GM19238 (cell line): Measurements from ENCODE around the gene AP1M1.

Experiments used
- DNase-seq: peaks from one replicate; pipeline ENCODE4 v3.0.0; 2011; ENCODE audit warnings: low spot score; ENCODE audit not compliant: insufficient read length

The AP1M1 gene

DNA sequence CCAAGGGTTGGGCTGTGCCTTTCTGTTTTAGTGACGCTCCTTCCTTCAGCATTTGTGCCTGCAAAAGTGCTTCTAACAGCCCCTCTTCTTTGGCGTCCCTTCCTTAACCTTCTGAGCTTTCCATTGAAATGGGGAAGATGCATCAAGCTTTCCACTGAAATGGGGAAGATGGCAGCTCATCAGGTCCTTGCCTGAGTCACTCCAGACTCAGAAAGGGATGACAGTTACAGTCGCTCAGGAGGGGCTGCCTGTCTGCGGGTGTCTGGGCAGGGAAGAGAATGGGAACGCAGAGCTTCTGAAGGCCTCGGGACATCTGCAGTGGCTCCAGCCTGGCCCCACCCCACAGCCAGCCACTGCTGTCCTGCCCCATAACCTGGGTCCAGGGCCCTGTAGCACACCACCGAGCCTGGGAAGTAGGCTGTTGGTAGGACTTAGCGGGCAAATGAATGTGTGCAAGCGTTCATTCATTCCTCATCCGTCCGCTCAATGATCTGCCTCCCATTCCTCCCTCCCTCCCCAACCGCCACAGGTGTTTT lies 9.8 kb downstream of the AP1M1 start:
- no peak for DNase-seq

DNA sequence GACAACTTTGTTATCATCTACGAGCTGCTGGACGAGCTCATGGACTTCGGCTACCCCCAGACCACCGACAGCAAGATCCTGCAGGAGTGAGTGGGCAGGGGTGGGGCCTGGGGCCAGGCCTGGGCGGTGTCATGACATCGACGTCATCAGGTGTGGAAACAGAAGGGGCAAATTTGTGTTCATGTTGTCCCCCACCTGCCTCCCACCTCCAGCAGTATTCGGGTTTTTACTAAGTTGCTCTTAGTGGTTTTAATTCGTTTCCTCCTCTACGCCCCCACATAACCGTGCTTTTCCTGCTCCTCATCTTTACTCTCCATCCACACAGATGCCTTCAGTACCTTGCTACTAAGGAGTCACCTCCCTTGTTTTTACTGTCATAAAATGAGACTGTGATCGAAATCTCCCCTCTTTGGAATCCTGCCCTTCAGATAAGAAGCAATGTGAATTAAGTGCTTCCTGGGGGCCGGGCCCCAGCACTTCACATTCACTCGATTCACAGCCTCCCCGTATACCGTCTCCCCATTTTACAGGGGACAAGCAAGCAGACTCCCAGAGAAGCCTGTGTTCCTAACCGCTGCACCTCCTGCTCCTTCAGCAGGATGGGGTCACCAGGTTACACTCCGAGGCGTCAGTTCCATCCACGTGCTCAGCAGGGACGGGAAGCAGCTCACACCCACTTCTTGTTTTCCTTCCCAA lies 10.5 kb downstream of the AP1M1 start:
- DNase-seq, result no peak

DNA sequence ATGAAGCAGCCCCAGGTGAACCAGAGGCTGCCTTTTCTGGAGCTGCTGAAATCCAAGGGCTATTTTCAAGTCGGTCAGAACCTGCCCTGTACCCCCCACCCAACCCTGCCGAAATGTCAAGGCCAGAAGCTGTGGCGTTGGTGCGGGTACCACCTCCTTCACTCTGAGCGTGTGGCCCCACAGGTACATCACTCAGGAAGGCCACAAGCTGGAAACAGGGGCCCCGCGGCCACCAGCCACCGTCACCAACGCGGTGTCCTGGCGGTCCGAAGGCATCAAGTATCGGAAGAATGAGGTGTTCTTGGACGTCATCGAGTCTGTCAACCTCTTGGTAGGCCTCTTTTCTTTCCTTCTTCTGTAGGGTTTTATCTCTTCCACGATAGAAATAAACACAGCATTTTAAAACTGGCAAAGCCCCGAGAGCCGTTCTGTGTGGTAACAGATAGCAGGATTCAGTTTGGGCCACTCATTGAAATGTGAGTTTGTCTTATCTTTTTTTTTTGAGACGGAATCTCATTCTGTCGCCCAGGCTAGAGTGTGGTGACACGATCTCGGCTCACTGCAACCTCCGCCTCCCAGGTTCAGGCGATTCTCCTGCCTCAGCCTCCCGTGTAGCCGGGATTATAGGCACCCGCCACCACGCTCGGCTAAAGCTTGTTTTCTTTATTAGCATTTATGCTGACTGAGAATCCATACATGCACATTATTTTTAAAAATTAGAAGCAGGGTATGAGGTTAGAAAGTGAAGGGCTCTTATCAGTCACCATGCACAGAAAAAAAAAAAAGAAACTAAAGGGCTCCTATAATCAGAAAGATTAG lies 11.3 kb downstream of the AP1M1 start:
- DNase-seq, result no peak

DNA sequence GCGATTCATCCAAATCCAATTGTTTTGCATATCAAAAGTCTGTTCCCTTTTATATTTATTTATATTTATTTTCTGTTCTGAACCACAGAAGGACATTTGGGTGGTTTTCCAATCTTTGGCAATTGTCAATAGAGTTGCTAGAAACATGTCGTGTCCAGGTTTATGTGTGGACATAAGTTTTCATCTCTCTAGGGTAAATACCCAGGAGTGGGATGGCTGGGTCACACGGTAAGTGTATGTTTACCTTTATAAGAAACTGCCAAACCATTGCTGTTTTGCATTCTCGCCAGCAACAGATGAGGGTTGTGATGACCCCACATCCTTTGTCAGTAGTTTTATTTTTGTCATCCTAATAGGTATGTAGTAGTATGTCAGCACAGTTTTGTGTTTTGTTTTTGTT lies 12.5 kb downstream of the AP1M1 start:
- DNase-seq, result no peak

DNA sequence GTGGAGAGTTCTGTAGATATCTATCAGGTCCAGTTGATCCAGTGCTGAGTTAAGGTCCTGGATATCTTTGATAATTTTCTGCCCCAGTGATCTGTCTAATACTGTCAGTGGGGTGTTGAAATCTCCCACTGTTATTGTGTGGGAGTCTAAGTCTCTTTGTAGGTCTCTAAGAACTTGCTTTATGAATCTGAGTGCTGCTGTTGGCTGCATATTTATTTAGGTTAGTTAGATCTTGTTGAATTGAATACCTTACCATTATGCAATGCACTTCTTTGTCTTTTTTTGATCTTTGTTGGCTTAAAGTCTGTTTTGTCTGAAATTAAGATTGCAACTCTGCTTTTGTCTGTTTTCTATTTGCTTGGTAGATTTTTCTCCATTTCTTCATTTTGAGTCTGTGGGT lies 15.4 kb downstream of the AP1M1 start:
- DNase-seq, result no peak

DNA sequence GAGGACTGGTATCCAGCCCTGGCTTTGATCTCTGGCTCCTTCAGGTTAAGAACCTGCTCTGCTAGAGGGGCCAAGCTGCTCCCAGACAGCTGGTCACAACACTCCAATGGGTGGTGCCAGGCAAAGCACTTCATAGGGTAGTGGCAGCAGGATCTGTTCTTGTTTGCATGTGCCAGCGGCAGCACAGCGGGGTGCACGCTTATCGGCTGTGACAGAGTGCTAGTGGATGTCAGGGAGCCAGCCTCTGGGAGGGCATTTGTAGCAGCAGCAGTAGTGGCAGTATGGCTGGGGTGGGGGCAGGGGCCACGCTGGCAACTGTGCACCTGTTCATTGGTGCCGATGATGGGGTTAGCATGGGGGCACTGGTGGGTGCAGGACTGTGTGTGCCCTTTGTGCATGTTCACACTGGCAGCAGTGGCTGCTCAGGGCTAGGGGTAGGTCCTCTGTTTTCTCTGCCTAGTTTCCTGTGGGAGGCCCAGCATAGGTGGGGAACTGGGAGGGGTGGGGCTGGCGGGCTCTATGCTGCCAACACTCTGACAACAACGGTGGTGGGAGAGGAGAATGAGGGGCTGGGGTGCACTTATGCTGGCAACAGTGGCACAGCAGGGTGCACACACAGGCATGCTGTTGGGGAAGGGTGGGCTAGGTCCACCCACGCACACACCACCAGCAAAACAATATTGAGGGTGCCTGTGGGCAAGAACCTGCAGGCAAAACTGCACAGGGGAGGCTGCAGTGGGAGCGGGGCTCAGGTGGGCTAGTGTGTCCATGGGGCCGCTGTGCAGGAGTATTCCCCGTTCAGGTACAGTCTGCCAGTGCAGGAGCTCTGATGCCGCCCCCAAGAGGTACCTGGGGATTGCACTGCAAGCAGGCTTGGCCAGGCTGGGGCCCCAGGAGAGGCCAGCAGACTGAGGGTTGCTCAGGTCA lies 19.3 kb downstream of the AP1M1 start:
- DNase-seq, result no peak

DNA sequence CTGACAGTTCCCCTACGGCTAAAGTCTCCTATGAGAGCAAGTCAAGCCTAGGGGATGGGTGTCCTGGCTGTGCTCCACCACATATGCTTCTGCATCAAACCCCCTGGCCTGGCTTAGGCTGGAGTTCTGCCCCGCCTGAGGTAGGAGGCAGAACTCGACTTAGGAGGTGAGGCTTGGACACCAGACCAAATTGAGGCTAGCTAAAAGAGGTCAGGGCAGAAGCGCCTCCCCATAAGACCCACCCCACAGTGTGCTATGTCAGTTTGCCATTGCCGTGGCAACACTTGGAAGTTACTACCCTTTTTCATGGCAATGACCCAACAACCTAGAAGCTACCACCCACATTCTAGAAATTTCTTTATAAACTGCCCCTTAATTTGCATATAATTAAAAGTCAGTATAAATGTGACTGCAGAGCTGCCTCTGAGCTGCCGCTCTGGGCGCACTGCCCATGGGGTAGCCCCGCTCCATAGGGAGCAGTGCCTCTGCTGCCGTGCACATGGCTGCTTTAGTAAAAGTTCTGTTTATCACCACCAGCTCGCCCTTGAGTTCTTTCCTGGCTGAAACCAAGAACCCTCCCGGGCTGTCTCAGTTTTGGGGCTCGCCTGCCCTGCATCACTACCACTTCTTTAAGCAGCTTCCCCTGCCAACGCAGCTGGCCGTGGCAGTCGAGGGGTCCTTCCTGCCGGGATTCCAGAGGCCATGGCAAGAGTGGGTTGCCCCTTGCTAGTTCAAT lies 20.2 kb downstream of the AP1M1 start:
- no peak for DNase-seq

DNA sequence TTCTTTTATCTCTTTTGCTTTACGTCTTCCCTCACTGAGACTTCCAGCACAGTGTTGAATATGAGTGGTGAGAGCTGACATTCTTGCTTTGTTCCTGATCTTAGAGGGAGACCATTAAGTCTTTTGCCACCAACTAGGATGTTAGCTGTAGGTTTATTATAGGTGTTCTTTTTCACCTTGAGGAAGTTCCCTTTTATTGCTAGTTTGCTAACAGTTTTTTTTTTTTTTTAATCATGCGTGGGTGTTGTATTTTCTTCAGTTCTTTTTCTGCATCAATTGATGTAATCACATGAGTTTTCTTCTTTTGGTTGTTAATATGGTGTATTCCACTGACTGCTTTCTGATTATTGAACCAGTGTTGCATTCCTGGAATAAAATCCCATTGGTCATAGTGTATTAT lies 21.1 kb downstream of the AP1M1 start:
- DNase-seq, result no peak

DNA sequence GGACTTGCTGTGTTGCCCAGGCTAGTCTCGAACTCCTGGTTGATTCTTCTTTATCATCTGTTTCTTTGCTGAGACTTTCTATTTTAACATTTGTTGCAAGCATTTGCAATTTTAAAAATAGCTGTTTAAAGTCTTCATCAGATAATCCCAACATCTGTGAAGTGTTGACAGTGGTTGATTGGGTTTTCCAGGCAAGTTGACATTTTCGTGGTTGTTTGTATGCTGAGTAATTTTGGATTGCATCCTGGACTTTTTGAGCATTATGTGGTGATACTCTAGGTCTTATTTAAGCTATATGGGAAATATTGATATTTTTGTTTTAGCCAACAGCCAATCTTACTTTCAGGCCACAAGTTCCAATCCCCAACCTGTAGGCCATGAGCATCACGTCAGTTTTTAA lies 25.1 kb downstream of the AP1M1 start:
- DNase-seq, result no peak

DNA sequence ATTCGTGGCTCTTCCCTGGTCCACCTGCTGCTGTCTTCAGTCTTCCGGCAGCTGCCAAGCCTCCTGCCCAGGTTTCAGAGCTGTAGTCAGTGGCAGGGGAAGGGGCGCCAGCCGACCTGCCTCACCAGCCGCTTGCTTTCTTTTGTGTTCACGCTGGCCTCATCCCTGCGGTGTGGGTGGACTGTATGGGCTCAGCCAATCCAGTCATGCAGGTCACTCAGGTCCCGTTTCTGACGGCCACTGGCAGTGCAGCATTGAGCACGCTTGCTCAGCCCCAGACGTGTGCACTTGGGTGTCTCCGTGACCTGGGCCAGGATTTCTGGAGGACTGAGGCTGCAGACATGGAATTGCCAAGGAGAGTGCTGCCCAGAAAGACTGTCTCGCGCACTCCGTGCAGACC lies 26.0 kb downstream of the AP1M1 start:
- DNase-seq, result no peak

DNA sequence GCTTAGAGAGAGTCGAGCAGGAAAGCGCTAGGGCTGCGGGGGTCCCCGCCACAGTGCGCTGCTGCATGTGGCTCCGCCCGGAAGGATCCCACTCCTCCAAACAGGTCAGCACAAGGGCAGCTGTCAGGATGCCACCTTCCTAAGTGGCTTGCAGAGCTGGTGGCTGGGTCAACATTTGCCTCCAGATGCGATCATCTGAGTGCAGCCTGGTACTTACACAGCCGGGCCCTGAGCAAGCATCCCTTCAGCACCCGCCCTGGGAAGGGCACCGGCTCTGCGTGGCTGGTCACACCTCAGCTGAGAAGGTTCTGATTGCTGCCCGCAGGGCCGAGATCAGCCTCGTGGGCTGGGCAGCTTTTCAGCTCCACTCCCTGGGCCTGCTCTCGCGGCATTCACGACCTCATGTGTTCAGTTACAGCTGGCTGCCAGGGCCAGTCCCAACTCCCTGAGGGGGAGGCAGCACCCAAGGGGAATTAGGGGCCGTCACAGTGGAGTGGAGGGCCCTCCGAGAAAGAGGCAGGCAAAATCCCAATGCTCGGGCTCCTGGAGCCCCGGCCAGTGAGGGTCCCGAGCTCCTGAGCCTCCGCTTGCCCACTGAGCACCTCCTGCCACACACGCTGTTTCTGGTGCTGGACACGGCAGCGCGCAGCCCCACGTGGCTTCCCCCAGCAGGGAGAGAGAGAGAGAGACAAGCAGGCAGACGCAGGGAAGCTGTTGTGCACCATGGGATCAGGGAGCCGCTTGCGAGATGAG lies 26.8 kb downstream of the AP1M1 start:
- no peak for DNase-seq

DNA sequence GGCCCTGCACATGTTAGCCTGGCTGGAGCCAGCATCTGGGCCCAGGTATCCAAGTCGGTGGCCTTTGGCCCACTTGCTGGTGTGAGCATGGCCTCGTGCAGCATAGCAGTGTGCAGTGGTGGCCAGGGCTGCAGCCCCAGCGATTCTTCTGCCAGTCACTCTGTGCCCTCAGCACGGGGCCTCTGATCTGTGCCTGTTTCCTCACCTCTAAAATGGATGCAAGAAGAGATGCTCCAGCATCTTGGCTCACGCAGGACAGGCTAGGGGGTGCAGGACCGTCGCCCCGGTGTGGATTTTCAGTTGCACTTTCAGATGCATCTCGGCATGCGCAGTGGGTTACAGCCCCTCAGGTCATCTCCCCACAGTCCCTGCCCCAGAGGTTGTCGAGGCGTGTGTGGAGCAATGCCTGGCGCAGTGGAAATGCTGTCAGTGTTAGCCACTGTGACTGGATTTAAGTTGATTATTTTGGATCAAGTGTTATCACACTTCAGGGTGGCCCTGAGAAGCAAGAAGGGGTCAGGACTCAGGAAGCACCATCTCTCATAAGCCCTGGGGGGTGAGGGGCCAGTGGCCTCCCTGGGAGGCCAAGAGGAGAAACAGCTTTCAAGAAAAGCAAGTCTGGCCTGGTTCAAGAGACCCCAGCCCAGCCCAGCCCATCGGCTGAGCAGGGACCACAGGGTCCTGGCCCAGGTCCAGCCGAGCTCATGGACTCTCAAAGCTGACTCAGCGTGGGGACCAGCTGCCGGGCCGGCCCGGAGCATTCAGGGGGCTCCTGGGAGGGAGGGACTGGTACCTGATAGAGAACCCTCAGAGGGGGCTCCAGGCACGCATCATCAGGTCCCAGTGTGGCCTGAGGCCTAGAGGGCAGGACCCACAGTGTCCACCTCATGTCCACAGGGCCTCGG lies 27.8 kb downstream of the AP1M1 start:
- DNase-seq, result no peak

DNA sequence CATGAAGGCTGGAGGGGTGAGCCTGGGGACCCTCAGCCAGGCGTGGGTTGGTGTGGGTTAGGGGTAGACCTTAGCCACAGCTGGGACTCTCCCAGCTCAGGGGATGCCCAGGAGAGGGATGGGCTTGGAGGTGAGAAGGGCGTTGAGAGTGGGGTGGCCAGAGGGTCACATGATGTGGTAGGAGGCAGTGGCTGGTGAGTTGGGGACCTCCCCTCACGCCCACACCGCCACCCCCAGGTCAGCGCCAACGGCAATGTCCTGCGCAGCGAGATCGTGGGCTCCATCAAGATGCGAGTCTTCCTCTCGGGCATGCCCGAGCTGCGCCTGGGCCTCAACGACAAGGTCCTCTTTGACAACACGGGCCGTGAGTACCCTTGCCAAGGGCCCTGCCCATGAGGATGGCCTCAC lies 28.5 kb downstream of the AP1M1 start:
- DNase-seq, result no peak

DNA sequence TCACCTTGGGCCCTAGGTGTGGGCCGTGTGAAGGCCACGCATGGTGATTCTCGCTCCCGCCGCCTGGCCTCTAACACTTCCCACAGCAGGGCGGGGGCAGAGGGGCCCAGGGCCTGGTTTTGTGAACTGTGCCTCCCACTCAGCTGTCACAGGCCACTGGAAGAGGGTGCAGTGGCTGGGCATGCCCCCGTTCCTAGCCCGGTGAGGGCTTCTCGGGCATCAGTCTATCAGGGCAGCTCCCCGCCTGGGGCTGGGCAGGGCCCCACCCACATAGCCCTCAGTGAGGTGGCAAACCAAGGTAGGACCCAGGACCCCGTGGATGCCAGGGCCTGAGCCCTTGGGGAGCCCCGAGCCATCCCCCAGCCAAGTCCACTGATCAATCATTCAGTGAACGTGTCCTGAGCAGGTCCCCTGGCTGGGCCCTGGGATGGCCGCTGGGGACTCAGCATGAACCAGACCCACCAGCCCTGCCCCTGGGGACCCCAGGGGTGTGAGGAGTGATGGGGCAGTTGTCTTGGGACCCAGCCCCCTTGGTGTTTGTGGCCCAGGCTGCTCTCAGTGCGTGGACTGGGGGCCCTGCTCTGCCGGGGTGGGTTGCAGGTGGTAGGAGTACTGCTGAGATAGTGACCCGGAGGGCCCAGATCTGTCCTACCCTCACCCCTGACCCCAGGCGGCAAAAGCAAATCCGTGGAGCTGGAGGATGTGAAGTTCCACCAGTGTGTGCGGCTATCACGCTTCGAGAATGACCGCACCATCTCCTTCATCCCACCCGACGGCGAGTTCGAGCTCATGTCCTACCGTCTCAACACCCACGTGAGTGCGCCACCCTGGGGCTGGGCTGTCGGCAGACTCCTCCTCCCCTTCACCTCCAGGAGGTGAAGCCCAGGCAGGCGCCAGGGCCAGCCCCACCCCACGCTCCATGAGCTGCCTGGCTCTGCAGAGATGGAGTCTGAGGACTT lies 29.4 kb downstream of the AP1M1 start:
- no peak for DNase-seq

DNA sequence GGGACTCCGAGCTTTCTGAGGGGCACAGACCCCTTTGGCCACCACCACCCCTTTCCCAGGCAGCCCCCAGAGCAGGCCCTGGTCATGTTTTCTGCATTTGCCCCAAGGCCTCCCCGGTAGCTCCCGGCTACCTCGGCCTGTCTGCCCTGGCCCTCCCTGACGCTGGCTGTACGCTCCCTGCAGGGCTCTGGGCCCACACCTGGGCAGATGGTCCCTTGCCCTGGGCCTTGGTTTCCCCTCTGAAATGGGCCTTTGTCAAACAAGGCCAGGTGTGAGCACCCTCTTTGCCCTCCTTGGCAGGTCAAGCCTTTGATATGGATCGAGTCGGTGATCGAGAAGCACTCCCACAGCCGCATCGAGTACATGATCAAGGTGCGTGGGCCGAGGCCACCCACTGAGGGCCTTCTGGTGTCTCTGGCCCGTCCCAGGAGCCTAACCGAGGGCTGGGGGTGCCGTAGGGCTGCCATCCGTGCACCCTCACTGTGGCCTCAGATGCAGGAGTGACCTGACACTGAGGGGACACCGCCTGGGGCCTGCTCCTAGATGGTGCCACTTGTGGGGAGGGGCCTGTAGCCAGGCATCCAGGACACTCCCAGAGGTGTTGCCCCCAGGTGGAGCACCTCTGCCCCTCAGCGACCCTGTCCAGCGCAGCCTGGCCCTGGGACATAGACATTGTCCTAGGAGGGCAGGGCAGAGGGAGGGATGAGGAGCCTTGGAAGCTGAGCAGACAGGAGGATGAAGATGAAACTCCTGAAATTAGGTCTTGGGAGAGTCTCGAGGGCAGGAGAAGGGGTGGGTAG lies 30.3 kb downstream of the AP1M1 start:
- DNase-seq, result no peak

DNA sequence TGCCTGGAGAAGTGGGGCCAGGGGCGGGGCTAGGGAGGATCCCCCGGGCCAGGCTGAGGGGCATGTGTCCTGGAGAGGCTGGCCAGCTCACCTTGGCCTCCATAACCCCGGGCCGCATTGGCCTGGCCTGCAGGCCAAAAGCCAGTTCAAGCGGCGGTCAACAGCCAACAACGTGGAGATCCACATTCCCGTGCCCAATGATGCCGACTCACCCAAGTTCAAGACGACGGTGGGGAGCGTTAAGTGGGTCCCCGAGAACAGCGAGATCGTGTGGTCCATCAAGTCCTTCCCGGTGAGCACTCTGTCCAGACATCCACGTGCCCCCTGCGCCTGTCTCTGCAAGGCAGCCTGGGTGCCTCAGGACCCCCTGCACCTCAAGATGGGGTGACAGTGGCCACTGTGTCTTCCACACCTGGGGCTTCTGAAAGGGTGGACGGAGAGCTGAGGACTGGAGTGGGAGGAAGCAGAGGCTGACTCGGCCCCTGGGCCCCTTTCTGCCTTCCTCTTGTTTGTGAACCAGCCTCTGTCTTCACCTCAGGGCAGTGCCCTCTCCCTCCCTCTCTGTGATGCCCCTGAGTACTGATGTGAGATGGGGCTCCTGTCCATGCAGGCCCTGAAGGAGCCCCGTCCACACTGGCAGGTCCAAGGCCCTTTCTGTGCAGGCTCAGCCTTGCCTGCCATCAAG lies 31.1 kb downstream of the AP1M1 start:
- no peak for DNase-seq

DNA sequence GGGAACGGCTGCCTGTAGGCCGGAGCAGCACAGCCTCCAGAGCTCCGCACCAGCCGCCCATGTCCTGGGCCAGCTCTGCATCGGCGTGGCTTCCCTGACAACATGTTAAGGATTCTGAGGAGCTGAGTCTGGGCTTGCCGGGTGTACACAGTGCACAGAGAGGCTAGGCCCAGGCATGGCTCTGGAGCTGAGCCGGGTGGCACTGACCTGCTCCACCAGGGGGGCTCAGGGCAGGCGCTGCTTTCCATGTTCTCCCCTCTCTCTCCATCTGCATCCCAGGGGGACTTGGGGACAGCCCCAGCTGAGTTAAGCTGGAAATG lies 31.6 kb downstream of the AP1M1 start:
- no peak for DNase-seq
